Kidney (tissue), 14 donors: ENCODE data around the gene JAKMIP1. TPM values are rescaled to one million over a fixed set of nuclear protein-coding genes. Genes with fewer than 3 reads are reported as not detected.

Experiments used
- DNase-seq, 5 donors: peaks; one replicate each; pipeline ENCODE4 v3.0.0-alpha.2; 2013 to 2020
- FAIRE-seq: peaks from 2 replicates; lab custom pipeline; 2012; peaks lifted over from hg19 to GRCh38; lab: Jason Lieb, UNC
- H3K27ac ChIP-seq, 2 donors: one replicate each; pipeline ENCODE4 v1.7.0; 2013; ENCODE audit warnings: low read depth in 2 of 2, low read length in 2 of 2, inconsistent platforms in 1 of 2
- H3K27me3 ChIP-seq: one replicate; pipeline ENCODE4 v1.7.1; 2013; ENCODE audit warnings: low read length, inconsistent platforms; ENCODE audit not compliant: control insufficient read depth, insufficient read depth
- H3K36me3 ChIP-seq, 3 donors: one replicate each; pipeline versions ENCODE4 v1.7.0 to v1.7.1; 2013; ENCODE audit warnings: low read length in 3 of 3, control low read depth in 1 of 3, inconsistent platforms in 1 of 3; ENCODE audit not compliant: insufficient read depth in 3 of 3, control insufficient read depth in 2 of 3
- H3K4me1 ChIP-seq, 3 donors: one replicate each; pipeline versions ENCODE4 v1.7.0 to v1.7.1; 2013; ENCODE audit warnings: low read length in 3 of 3, inconsistent platforms in 1 of 3, low read depth in 1 of 3; ENCODE audit not compliant: control insufficient read depth in 2 of 3, insufficient read depth in 2 of 3
- H3K4me3 ChIP-seq, 3 donors: one replicate each; pipeline versions ENCODE4 v1.7.0 to v1.8.1; 2013; ENCODE audit warnings: low read length in 3 of 3, control low read depth in 1 of 3, inconsistent platforms in 1 of 3
- H3K9ac ChIP-seq, 3 donors: one replicate each; pipeline versions ENCODE4 v1.7.0 to v1.7.1; 2013; ENCODE audit warnings: low read length in 3 of 3, control low read depth in 1 of 3, inconsistent platforms in 1 of 3
- H3K9me3 ChIP-seq, 3 donors: one replicate each; pipeline versions ENCODE4 v1.7.0 to v1.7.1; 2013; ENCODE audit warnings: low read length in 3 of 3, control low read depth in 1 of 3, inconsistent platforms in 1 of 3; ENCODE audit not compliant: control insufficient read depth in 2 of 3, insufficient read depth in 1 of 3
- intact Hi-C: fragments of 100-400 bp; cut with DNase I; formaldehyde crosslinking; loops from one replicate; pipeline ENCODE4 v1.11.1; 2022
- polyA plus RNA-seq: library from polyadenylated mRNA; stranded (reverse); fragments of 350-450 nt; fragmentation: Illumina TruSeq; extraction: RNeasy Lipid Tissue Mini Kit (QIAGEN cat#74804); gene quantifications from one replicate; pipeline ENCODE4 v1.2.3, GENCODE V29; 2014; ENCODE audit warnings: low read depth, low replicate concordance; ENCODE audit not compliant: insufficient read depth
- total RNA-seq: library from RNA; stranded (reverse); fragmentation: NEBNext Ultra II Directional; extraction: Animal tissue kit (Norgen Biotek cat#: 25700); gene quantifications from one replicate; pipeline ENCODE4 v1.2.1, GENCODE V29; 2021
- TF ChIP-seq, protein P1 (sequence below): IDR thresholded peaks from 3 replicates; pipeline ENCODE4 v1.5.1; 2012; ENCODE audit warnings: mild to moderate bottlenecking, moderate library complexity, borderline replicate concordance; ENCODE audit not compliant: insufficient read depth; ENCODE audit errors: extremely low read depth
- donor health status: control.
- donor health status: control.
- donor health status: control.
- donor health status: control.
- donor health status: control.
- donor health status: DM: yes; HTN: yes; CAD: no.
- donor health status: Normal renal cell carcinoma (clear cell type).

The JAKMIP1 gene
- total and polyA plus RNA-seq, 2 donors from 2014 or later, result 0.69 TPM; not detected in 1

DNA sequence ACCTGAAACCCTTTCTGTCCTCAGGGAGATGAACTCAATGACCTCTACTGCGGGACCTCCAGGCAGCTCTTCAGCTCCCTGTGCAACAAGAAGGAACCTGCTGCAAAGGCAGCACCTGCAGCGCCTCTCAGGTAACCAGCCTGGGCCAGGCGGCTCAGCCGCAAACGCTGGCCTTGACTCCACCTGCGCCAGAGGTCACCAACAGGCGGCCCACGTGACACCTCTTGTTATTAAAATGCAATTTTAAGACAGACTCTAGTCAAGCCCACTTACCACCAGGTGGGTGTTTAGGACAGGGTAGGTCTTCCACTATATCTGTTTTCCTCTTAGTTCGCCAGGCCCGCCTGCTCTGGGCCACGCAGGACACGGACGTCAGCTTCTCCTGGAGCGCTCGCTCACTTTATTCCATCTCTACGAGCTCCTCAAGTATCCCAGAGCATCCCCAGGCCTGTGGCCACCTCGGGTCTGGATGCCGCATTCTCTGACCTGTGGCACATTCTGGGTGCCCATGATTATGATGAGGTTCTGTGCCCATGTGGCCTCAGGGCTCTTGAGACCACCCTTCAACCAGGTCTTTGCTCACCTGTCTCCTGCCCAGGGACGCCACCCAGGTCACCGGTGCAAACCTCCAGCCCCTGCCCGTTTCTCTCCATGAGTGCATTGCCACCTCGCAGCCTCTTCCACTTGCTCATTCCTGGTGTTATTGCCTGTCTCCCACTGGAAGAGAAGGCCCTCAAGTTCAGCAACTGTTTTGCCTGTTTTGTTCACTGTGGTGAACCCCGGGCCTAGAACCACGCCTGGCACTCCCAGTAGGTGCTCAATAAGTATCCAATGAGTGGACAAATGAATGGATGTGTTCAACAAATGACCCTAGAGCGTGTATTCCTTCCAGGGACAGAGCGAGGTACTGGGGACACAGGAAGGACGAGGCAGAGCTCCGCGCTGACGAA is 32.8 kb upstream of the JAKMIP1 start:
- Histone ChIP-seq H3K9ac (no peak overlapping the region), H3K27ac (no peak overlapping the region), H3K4me3 (no peak overlapping the region), H3K27me3 (no peaks in the 10 kb centered on the region), H3K9me3 (no peaks in the 10 kb centered on the region), H3K36me3 (no peaks in the 10 kb centered on the region), H3K4me1 (no peaks in the 10 kb centered on the region)
- intact Hi-C loops, result no loop called here
- TF ChIP-seq, protein P1, sequence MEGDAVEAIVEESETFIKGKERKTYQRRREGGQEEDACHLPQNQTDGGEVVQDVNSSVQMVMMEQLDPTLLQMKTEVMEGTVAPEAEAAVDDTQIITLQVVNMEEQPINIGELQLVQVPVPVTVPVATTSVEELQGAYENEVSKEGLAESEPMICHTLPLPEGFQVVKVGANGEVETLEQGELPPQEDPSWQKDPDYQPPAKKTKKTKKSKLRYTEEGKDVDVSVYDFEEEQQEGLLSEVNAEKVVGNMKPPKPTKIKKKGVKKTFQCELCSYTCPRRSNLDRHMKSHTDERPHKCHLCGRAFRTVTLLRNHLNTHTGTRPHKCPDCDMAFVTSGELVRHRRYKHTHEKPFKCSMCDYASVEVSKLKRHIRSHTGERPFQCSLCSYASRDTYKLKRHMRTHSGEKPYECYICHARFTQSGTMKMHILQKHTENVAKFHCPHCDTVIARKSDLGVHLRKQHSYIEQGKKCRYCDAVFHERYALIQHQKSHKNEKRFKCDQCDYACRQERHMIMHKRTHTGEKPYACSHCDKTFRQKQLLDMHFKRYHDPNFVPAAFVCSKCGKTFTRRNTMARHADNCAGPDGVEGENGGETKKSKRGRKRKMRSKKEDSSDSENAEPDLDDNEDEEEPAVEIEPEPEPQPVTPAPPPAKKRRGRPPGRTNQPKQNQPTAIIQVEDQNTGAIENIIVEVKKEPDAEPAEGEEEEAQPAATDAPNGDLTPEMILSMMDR, result no peak
- no peak for DNase-seq
- FAIRE-seq, result no peak

DNA sequence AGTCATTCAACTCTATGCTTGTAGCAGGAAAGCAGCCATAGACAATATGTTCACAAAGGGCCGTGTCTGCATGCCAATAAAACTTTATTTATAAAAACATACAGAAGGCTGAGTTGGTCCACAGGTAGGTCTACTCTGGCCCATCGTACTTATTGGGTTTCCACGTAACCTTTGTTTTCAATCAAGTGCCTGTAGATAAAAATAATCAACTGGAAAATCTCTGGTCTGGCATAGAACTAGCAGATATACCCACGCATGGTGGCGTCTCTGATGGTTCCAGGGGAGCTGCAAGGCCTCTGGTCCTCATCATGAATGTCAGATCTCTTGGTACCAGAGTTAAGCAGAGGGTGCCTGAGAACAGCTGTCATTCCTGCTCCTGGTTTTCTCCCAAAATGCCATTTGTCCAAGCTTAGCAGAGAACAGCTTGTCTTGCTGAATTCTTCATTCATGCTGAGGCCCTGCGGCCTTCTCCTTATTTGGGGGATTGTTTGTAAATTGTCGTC is 31.4 kb upstream of the JAKMIP1 start:
- Histone ChIP-seq H3K4me1 (no peaks in the 10 kb centered on the region), H3K27ac (no peak overlapping the region), H3K27me3 (no peaks in the 10 kb centered on the region), H3K9me3 (no peaks in the 10 kb centered on the region), H3K4me3 (no peak overlapping the region), H3K9ac (no peak overlapping the region), H3K36me3 (no peaks in the 10 kb centered on the region)
- TF ChIP-seq, protein P1, result no peak
- FAIRE-seq (no peak), DNase-seq (no peak)
- intact Hi-C loops, result no loop called here

- Histone ChIP-seq H3K27me3 (no peaks in the 10 kb centered on the region), H3K9me3 (no peaks in the 10 kb centered on the region), H3K4me3 (no peak overlapping the region), H3K4me1 (no peaks in the 10 kb centered on the region), H3K36me3 (no peaks in the 10 kb centered on the region), H3K9ac (no peak overlapping the region), H3K27ac (no peak overlapping the region)
- TF ChIP-seq, protein P1, result no peak
- FAIRE-seq, result no peak
- DNase-seq, result no peak
- intact Hi-C loops, result no loop called here
These were observed 30.7 kb upstream of the JAKMIP1 start for GRCh38 chr4:6230827-6231662.
